ENCODE measurements around the gene TOP2A.
"Not testable (repeated sequence)": the region's sequence is repeated elsewhere in the genome, so short reads cannot be mapped to it uniquely, and the experiment has no call there.

DNA sequence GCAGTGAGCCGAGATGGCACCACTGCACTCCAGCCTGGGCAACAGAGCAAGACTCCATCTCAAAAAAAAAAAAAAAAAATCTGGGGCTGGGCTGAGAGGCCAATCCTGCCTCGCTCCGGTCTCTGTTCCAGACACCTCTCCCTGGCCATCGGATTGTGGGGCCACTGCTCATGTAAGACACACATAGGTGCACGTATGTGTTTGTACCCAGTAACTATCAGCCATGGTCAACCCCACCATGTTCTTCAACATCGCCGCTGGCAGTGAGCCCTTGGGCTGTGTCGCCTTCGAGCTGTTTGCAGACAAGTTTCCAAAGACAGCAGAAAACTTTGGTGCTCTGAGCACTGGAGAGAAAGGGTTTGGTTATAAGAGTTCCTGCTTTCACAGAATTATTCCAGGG is 50.0 kb downstream of the TOP2A start:
- TF ChIP-seq, protein P1, sequence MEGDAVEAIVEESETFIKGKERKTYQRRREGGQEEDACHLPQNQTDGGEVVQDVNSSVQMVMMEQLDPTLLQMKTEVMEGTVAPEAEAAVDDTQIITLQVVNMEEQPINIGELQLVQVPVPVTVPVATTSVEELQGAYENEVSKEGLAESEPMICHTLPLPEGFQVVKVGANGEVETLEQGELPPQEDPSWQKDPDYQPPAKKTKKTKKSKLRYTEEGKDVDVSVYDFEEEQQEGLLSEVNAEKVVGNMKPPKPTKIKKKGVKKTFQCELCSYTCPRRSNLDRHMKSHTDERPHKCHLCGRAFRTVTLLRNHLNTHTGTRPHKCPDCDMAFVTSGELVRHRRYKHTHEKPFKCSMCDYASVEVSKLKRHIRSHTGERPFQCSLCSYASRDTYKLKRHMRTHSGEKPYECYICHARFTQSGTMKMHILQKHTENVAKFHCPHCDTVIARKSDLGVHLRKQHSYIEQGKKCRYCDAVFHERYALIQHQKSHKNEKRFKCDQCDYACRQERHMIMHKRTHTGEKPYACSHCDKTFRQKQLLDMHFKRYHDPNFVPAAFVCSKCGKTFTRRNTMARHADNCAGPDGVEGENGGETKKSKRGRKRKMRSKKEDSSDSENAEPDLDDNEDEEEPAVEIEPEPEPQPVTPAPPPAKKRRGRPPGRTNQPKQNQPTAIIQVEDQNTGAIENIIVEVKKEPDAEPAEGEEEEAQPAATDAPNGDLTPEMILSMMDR (conservative IDR thresholded peaks at IDR 0.05), result not testable (repeated sequence)
- not testable (repeated sequence) for TF ChIP-seq ZFX (IDR thresholded peaks at IDR 0.05)

All from C4-2B (cell line).